Stimulated activated memory B cell treated with anti-CD40 and anti-IgM and Interleukin-4, amounts not matched to agents 10 μg/mL and 1 μg/mL and 100 μg/mL, for 72 hours (primary cell): ENCODE data around the gene IL27RA.
A peak's percentile ranks its signal among the peaks of the same experiment; 100 is the strongest.

Experiments used
- ATAC-seq: fragments of 150-1000 bp; cut with Tn5 transposase; 2 replicates; pipeline ENCODE4 v1.10.0; 2021
- H3K27ac Mint-ChIP-seq: one replicate; pipeline ENCODE4 v1.8.0; 2022; ENCODE audit warnings: mild to moderate bottlenecking, mixed read lengths
- H3K27me3 Mint-ChIP-seq: one replicate; pipeline ENCODE4 v1.8.0; 2022; ENCODE audit warnings: mixed read lengths
- H3K36me3 Mint-ChIP-seq: one replicate; pipeline ENCODE4 v1.8.0; 2022; ENCODE audit warnings: mixed read lengths
- H3K4me1 Mint-ChIP-seq: one replicate; pipeline ENCODE4 v1.8.0; 2022; ENCODE audit warnings: mixed read lengths
- H3K4me3 Mint-ChIP-seq: one replicate; pipeline ENCODE4 v1.8.0; 2022; ENCODE audit warnings: mild to moderate bottlenecking, moderate library complexity, mixed read lengths
- H3K9me3 Mint-ChIP-seq: one replicate; pipeline ENCODE4 v1.8.0; 2022; ENCODE audit warnings: mixed read lengths

IL27RA gene

GRCh38 chr19:13995017-13995728 lies 36.4 kb upstream of the IL27RA start:
- Mint-ChIP-seq H3K4me3 (no peak overlapping the region), H3K27me3 (no peaks in the 10 kb centered on the region), H3K27ac (peak overlapping the region; percentile 25), H3K36me3 (peaks cover 30% of the 10 kb centered on the region), H3K4me1 (peaks cover 20% of the 10 kb centered on the region), H3K9me3 (no peaks in the 10 kb centered on the region)
- ATAC-seq: no peak

DNA sequence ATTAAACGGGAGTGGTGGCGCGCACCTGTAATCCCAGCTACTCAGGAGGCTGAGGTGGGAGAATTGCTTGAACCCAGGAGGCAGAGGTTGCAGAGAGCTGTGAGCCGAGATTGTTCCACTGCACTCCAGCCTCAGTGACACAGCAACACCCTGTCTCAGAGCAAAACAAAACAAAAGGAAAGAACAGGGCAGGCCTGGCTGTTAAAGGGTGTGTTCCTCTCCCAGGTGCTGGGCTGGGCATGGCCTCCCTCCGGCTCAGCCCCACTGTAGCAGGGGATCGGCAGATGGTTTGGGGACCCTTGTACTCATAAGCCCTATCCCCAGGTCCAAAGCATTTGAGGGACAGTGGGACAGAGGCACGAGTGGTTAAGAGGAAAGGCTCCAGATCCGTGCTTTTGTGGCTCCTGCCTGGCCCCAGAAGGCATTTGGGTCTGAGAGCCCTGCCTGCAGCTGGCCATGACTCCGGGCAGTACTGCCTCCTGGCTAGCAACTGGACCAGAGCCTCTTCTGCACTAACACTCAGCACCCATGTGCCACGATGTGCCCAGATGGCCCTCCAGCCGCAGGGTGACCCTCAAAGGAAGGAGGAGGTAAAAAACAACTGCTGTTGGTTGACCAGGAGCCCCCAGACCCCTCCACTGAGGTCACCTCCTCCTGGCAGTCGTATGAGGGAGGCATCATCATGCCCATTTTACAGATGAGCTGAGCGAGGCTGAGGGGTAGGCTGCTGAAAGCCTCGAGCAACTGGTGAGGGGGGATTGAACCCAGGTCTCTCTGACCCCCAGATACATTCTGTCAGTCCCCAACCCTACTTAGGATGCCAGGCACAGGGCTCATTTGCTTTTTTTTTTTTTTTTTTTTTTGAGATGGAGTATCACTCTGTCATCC lies 35.4 kb upstream of the IL27RA start:
- H3K4me3 Mint-ChIP-seq: no peak overlapping the region

DNA sequence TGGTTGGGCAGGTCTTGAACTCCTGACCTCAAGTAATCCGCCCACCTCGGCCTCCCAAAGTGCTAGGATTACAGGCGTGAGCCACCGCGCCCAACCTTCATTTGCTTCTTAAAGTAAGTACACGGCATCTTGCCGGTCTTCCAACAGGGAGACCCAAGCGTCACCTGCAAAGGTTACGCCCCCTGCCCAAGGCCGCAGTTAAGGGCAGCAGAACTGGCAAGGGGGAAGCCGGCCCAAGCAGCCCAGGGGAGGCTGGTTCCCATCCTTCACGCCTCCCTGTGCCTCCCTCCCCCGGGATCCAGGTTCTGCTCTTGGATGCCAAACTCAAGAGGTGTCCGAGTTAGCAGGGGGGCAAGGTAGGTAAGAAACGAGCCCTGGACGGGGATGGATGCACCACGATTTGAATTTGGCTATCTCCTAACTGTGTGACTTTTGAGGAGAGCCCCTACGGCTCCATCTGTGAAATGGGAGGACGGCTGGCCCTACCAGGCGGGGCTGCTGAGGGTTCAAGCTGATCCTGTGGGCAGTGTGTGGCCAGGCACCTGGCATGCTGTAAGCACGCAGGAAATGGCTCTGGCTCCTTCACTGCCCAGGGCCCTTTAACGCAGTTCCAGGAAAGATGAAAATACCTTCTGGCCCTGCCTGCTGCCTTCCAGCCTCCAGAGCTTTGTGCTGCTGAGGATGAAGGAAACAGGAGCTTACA lies 34.5 kb upstream of the IL27RA start:
- no peaks in the 10 kb centered on the region for H3K9me3 Mint-ChIP-seq
- H3K27me3 Mint-ChIP-seq: no peaks in the 10 kb centered on the region
- ATAC-seq: no peak
- peak overlapping the region; percentile 32 for H3K27ac Mint-ChIP-seq
- no peak overlapping the region for H3K4me3 Mint-ChIP-seq
- H3K36me3 Mint-ChIP-seq: peaks cover 16% of the 10 kb centered on the region
- peaks cover 29% of the 10 kb centered on the region for H3K4me1 Mint-ChIP-seq

More for the DNA sequence above, 35.4 kb upstream of the IL27RA start:
- Mint-ChIP-seq H3K27ac (no peak overlapping the region), H3K36me3 (peaks cover 21% of the 10 kb centered on the region), H3K4me1 (peaks cover 25% of the 10 kb centered on the region), H3K9me3 (no peaks in the 10 kb centered on the region), H3K27me3 (no peaks in the 10 kb centered on the region)
- ATAC-seq: no peak

GRCh38 chr19:13997631-13997962 lies 34.0 kb upstream of the IL27RA start:
- H3K36me3 Mint-ChIP-seq: peaks cover 11% of the 10 kb centered on the region
- H3K4me1 Mint-ChIP-seq: peaks cover 31% of the 10 kb centered on the region
- no peaks in the 10 kb centered on the region for H3K27me3 Mint-ChIP-seq
- H3K4me3 Mint-ChIP-seq: no peak overlapping the region
- peak overlapping the region; percentile 32 for H3K27ac Mint-ChIP-seq
- no peaks in the 10 kb centered on the region for H3K9me3 Mint-ChIP-seq
- ATAC-seq: no peak

DNA sequence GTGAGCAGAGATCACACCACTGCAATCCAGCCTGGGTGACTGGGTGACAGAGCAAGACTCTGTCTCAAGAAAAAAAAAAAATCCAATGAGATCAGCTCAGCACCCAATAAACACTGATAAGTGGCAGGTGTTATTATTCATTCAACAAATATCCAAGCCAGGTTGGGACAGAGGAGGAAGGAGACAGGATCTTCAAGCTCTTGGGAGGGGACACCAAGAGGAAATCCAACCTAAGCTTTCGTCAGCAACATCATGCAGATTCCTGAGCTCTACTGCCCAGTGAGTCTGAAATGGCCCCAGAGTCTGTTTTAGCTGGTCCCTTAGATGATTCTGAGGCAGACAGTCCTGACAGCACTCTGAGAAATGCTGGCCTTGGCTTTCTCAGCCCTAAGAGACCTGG lies 33.1 kb upstream of the IL27RA start:
- peaks cover 7% of the 10 kb centered on the region for H3K36me3 Mint-ChIP-seq
- no peak overlapping the region for H3K4me3 Mint-ChIP-seq
- H3K4me1 Mint-ChIP-seq: peaks cover 39% of the 10 kb centered on the region

GRCh38 chr19:13999085-13999484 lies 32.5 kb upstream of the IL27RA start:
- H3K9me3 Mint-ChIP-seq: no peaks in the 10 kb centered on the region
- no peak overlapping the region for H3K27ac Mint-ChIP-seq
- H3K4me3 Mint-ChIP-seq: no peak overlapping the region
- H3K36me3 Mint-ChIP-seq: peaks cover 7% of the 10 kb centered on the region
- H3K27me3 Mint-ChIP-seq: no peaks in the 10 kb centered on the region
- ATAC-seq: no peak
- H3K4me1 Mint-ChIP-seq: peaks cover 43% of the 10 kb centered on the region

More for the DNA sequence above, 33.1 kb upstream of the IL27RA start:
- H3K9me3 Mint-ChIP-seq: no peaks in the 10 kb centered on the region
- H3K27me3 Mint-ChIP-seq: no peaks in the 10 kb centered on the region
- H3K27ac Mint-ChIP-seq: peak overlapping the region; percentile 32
- no peak for ATAC-seq

GRCh38 chr19:14000691-14001375 lies 30.7 kb upstream of the IL27RA start:
- Mint-ChIP-seq H3K4me1 (peaks cover 50% of the 10 kb centered on the region), H3K4me3 (no peak overlapping the region), H3K27ac (peak overlapping the region; percentile 97), H3K27me3 (no peaks in the 10 kb centered on the region), H3K36me3 (peaks cover 7% of the 10 kb centered on the region), H3K9me3 (no peaks in the 10 kb centered on the region)
- ATAC-seq: no peak

DNA sequence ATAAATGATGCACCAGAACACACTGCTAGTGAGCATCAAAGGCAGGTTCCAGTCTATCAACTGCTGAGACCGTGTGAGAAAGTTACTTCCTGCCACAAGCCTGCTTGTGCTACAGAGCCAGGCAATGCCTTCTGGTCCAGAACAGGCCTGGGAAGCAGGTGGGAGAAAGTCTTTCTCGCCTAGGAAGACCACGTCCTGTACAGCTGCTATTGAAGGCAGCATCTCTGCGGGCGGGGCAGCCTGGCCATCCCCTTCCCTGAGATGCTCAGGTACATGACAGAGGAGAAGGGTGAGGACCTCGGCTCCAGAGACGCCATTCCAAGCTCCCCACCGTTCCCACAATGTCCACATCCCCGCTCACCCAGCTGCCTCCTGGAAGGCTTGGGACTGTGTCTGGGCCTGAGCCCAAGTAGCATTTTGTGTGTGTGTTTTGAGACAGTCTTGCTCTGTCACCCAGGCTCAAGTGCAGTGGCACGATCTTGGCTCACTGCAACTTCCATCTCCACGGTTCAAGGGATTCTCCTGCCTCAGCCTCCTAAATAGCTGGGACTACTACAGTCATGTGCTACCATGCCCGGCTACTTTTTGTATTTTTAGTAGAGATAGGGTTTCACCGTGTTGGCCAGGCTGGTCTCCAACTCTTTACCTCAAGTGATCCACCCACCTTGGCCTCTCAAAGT lies 28.9 kb upstream of the IL27RA start:
- H3K27ac Mint-ChIP-seq: peak overlapping the region; percentile 97
- peak overlapping the region; percentile 47 for H3K4me3 Mint-ChIP-seq
- H3K4me1 Mint-ChIP-seq: peaks cover 58% of the 10 kb centered on the region
- no peaks in the 10 kb centered on the region for H3K9me3 Mint-ChIP-seq
- H3K27me3 Mint-ChIP-seq: no peaks in the 10 kb centered on the region
- ATAC-seq: no peak
- peaks cover 7% of the 10 kb centered on the region for H3K36me3 Mint-ChIP-seq

GRCh38 chr19:14003251-14004055 lies 28.1 kb upstream of the IL27RA start:
- peaks cover 65% of the 10 kb centered on the region for H3K4me1 Mint-ChIP-seq
- peaks cover 6% of the 10 kb centered on the region for H3K36me3 Mint-ChIP-seq
- H3K27ac Mint-ChIP-seq: peak overlapping the region; percentile 97
- no peak for ATAC-seq
- H3K27me3 Mint-ChIP-seq: no peaks in the 10 kb centered on the region
- H3K4me3 Mint-ChIP-seq: peak overlapping the region; percentile 47
- no peaks in the 10 kb centered on the region for H3K9me3 Mint-ChIP-seq

- peaks cover 65% of the 10 kb centered on the region for H3K4me1 Mint-ChIP-seq
- H3K36me3 Mint-ChIP-seq: no peaks in the 10 kb centered on the region
- H3K27ac Mint-ChIP-seq: peak overlapping the region; percentile 97
- H3K4me3 Mint-ChIP-seq: peak overlapping the region; percentile 78
- H3K27me3 Mint-ChIP-seq: no peaks in the 10 kb centered on the region
- no peak for ATAC-seq
- H3K9me3 Mint-ChIP-seq: no peaks in the 10 kb centered on the region
Measured at GRCh38 chr19:14004619-14005348, 26.8 kb upstream of the IL27RA start.

DNA sequence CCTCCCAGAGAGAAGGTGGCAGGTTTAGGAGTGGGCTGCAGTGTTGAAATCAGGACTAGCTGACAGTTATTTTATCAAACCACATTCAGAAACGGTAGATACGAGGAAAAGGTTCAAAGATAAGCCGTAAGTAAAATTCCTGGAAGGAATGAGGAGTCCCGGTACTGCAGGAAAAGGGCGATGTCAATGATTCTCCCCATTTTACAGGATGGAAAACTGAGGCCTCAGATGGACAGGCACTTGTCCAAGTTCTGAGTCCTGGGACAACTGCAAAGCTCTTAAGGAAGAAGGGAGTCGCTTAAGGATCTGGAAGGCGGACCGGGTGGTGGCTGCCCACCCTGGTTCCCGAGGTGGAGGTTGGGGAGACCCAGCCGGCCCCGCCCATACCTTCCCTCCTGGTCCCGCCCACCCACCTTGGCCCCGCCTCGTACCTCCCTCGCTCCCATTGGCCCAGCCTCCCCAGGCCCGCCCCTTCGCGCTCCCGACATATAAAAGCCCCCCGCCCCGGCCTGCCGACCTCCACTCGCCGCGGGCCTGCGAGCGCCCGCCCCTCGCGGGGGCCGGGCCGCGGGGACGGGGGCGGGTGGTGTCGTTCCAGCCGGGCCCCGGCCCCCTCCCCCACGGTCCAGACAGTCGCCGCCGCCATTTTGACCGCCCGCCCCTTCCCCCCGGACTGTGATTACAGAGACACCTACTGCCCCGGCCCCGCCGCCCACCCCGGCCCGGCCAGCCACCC lies 26.0 kb upstream of the IL27RA start:
- no peaks in the 10 kb centered on the region for H3K27me3 Mint-ChIP-seq
- H3K4me3 Mint-ChIP-seq: peak overlapping the region; percentile 92
- H3K36me3 Mint-ChIP-seq: no peaks in the 10 kb centered on the region
- peaks cover 60% of the 10 kb centered on the region for H3K4me1 Mint-ChIP-seq
- H3K27ac Mint-ChIP-seq: peak overlapping the region; percentile 97
- no peaks in the 10 kb centered on the region for H3K9me3 Mint-ChIP-seq
- ATAC-seq: peak; percentile 77

DNA sequence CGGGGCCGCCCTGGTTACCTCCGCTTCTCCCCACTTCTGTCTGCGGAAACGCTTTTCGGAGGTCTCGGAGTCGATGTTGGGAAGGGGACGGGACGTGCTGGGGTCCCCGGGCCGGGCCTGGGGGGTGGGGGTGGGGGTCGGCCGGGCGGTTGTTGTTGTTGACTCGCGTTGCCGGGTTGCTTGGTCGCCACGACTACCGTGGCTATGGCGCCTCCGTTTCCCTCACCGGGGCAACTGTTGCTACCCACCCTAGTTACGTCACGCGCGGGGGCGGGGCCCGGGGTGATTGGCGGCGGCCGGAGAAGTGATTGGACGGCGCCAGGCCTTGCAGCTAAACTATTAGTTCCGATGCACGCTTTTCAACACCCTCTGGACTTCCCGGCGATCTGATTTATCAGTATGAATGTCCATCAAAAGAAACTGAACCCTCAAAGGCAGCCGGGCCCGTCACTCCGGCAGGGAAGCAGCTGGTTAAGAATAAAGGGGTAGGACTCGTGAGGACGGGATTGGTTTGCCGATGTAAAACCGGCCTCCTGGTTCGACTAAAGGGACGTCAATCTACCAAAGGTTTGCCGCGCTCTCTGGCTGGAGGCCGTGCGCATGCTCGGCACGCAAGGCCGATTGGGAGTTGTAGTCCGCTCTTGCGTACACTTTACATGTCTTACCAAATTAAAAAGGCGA lies 25.3 kb upstream of the IL27RA start, which contains the start of gene RFX1:
Gene RFX1 (minus strand): TSS at position 236 of the 681 bp plus-strand sequence. CDS start 12,477 bp downstream, outside the sequence.
- H3K4me1 Mint-ChIP-seq: peaks cover 53% of the 10 kb centered on the region
- H3K27ac Mint-ChIP-seq: peak within 1 kb of the TSS; percentile 97
- ATAC-seq: peak; percentile 91
- no peaks in the 10 kb centered on the region for H3K9me3 Mint-ChIP-seq
- no peaks in the 10 kb centered on the region for H3K36me3 Mint-ChIP-seq
- peak within 1 kb of the TSS; percentile 92 for H3K4me3 Mint-ChIP-seq
- H3K27me3 Mint-ChIP-seq: no peaks in the 10 kb centered on the region
